Ammon's horn (tissue), 1 donor: ENCODE measurements around the gene CUX1.
A peak's percentile ranks its signal among the peaks of the same experiment; 100 is the strongest.
"Not testable (repeated sequence)": the region's sequence is repeated elsewhere in the genome, so short reads cannot be mapped to it uniquely, and the experiment has no call there.

Source experiments
- DNase-seq: peaks from one replicate; pipeline ENCODE4 v3.0.0-alpha.2; 2016; ENCODE audit warnings: low spot score

CUX1 gene

GRCh38 chr7:102009628-102010027 is 192.2 kb downstream of the CUX1 start:
- no peak for DNase-seq

- not testable (repeated sequence) for DNase-seq
Measured at GRCh38 chr7:102012112-102012830, 194.8 kb downstream of the CUX1 start.

DNA sequence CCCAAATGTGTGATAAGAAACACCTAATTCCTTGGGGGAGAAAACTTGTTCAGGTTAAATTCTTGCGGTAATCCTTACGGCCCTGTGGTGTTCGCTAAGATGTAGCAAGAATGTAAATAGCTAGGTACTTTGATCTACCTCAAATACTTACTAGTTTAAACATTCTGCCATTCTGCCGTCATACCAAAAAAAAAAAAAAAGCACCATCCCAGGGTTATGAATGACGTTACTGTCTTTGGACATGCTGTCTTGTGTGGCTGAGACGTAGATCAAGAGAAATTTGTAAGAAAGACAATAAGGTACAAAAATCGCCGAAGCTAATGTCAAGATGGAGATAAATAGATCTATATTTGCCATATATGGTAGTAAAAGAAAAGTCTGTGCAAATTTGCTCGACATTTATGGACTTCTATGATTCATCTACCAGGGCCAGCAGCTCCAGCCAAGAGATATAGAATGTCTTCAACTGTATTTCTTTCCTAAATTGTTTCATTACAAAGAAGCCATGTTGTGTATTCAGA is 195.6 kb downstream of the CUX1 start:
- DNase-seq, result no peak

DNA sequence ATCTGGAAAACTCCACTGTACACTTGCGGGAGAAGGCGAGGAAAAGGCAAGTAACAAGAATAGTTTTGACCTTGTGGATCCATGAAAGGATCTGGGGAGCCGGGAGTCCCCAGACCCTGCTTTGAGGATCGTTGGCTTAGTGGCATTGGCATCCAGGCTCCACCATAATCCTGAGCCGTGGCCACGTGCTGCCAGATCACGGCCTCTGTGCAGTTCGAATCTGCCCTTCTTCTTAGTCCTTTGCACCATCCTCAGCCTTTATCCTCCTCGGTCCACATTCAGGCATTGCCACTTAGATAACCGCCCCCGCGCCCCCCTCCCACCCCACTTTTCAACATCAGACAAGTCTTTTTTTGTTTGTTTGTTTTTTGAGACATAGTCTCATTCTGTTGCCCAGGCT is 201.4 kb downstream of the CUX1 start:
- no peak for DNase-seq

- no peak for DNase-seq
Measured at GRCh38 chr7:102019461-102019860, 202.0 kb downstream of the CUX1 start.

DNA sequence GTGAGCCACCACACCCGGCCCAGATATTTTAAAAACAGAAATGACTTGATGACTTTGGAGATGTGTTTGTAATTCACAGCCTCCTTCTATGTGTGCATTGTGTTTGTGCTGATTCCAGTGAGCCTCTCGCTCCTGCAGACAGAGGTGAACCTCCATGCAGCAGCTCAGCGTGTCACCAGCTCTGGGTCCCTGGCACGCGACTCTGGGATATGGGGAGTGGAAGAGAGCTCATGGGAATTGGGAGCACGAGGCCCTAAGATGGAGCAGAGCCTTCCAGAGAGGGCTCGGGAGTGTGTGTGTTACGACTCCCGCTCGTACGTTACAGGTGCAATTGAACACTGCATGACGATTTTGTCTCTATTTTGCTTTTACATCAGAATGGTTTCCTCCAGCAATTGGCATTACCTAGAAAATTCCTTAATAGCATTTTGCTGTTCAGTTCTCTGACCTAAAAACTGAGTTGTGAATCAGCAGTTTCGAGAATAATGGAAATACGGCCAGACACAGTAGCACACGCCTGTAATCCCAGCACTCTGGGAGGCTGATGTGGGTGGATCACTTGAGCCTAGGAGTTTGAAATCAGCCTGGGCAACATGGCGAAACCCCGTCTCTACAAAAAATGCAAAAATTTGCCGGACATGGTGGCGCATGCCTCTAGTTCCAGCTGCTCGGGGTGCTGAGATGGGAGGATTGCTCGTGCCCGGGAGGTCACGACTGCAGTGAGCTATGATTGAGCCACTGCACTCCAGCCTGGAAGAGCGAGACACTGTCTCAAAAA is 204.6 kb downstream of the CUX1 start:
- DNase-seq, result no peak

DNA sequence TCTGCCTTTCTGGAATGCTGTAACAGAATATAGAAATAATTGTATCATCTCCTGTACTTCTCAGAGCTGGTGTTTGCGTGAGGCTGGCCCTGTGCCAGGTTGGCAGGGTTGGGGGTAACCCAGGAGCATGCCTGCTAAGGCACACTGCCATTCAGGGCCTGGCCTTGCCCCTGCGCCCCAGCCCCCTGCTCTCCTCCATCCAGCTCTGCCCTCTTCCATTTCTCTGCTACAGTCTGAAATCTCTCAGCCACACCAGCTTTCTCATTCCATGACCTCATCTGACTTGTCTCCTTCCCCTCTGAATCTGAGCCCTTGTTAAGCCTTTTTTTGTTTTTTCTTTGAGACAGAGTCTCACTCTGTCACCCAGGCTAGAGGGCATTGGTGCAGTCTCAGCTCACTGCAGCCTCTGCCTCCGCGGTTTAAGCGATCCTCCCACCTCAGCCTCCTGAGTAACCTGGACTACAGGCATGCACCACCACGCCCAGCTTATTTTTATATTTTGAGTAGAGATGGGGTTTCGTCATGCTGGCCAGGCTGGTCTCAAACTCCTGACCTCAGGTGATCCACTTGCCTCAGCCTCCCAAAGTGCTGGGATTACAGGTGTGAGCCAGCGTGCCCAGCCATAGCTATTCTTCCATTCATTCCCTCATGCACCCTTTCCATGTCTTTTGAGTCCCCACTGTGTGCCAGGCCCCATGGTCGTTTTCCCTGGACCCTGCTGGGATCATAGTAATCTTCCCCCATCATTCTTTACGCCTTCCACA is 206.8 kb downstream of the CUX1 start:
- no peak for DNase-seq

- DNase-seq, result no peak
Measured at GRCh38 chr7:102024769-102025391, 207.5 kb downstream of the CUX1 start.

DNA sequence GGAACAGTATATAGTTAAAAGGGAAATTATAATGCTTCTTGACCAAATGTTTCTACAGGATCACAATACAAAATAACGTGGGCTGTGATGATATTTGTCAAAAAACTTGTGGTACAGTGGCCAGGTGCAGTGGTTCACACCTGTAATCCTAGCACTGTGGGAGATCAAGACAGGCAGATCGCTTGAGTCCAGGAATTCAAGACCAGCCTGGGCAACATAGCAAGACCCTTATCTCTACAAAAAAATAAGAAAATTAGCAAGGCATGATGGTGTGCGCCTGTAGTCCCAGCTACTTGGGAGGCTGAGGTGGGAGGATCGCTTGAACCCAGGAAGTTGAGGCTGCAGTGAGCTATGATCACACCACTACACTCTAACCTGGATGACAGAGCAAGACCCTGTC is 208.4 kb downstream of the CUX1 start:
- DNase-seq, result not testable (repeated sequence)

- DNase-seq, result no peak
Measured at GRCh38 chr7:102028206-102028826, 210.9 kb downstream of the CUX1 start.

DNA sequence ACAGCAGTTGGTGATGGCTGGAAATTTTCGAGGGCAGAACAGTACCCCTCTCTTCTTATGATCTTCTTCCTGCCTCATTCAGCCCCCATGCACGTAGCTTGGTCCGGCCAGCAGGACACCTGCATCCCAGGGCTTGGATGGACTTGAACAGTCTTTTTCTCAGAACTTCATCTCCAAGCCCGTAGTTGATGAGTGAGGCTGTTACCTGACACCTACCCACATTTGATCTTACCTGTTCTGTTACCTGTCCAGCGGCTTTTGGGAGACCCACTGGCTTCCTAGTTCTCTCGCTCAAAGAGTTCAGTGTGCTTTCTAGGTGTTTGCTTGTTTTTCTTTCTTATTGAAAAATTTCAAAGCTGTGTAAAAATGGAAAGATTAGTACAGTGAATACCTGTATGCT is 212.2 kb downstream of the CUX1 start:
- DNase-seq, result no peak

GRCh38 chr7:102030696-102031095 is 213.3 kb downstream of the CUX1 start:
- DNase-seq, result no peak

DNA sequence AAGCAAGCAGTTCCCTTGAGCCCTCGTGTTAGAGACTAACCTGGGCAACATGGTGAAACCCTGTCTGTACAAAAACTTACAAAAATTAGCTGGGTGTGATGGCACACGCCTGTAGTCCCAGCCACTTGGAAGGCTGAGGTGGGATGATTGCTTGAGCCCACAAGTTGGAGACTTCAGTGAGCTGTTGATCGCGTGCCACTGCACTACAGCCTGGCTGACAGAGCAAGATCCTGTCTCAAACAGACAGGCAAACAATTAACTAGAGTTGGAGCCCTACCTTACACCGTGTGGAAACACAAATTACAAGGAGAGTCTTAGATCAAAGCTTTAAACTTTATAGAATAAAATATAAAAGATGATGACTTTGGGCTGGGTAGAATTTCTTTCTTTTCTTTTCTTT is 219.5 kb downstream of the CUX1 start:
- no peak for DNase-seq

GRCh38 chr7:102039706-102040105 is 222.3 kb downstream of the CUX1 start:
- no peak for DNase-seq

DNA sequence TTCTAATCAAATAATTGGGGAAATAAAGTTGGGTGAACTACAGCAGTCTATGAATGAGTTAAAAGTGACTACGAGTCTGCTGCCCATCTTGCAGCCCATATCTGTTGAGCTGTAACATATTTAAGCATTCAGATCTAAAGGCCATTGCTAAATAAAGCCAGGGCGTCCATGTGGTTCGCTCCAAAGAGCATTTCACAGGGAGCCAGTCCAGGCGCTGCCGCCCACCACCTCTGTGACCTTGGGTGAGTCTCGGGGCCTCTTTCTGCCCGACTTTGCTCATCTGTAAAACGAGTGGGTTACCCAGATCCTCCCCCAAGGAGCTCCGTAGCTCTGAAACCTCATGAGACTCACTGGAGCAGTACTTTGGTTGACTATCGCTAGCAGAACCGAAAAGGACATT is 223.1 kb downstream of the CUX1 start:
- no peak for DNase-seq

- no peak for DNase-seq
Measured at GRCh38 chr7:102042016-102042656, 224.7 kb downstream of the CUX1 start.

DNA sequence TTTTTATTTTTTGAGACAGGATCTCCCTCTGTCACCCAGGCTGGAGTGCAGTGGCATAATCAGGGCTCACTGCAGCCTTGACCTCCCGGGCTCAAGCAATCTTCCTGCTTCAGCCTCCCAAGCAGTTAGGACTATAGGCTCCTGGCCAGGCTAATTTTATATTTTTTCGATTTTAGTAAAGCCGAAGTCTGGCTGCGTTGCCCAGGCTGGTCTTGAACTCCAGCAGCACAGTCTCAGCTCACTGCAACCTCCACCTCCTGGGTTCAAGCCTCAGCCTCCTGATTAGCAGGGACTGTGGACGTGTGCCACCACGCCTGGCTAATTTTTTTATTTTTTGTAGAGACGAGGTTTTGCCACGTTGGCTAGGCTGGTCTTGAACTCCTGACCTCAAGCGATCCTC is 225.4 kb downstream of the CUX1 start:
- not testable (repeated sequence) for DNase-seq

GRCh38 chr7:102044641-102044983 is 227.2 kb downstream of the CUX1 start:
- no peak for DNase-seq

- peak; percentile 52 for DNase-seq
Measured at GRCh38 chr7:102044984-102045673, 227.7 kb downstream of the CUX1 start.

- DNase-seq, result no peak
Measured at GRCh38 chr7:102045681-102046372, 228.4 kb downstream of the CUX1 start.
